Measurements from ENCODE around the gene FBXL19.

DNA sequence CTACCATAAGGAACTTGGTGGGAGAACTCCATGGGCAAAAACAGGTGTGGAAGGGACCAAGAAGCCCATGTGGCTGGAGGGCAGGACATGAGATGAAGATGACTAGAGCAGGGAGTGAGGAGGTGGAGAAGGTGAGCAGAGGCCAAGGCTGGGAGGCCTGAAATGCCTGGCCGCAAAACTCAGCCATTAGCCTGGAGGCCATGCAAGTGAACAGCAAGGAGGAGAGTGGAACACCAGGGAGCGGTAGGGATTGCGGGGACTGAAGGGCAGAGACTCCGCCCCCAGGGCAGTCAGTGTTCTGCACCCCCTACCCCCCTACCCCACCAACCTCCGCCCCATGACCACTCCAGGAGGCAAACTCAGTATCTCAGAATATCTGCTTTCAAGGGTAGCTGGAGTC, 46.5 kb upstream of the FBXL19 start:
- TF ChIP-seq, protein P1, sequence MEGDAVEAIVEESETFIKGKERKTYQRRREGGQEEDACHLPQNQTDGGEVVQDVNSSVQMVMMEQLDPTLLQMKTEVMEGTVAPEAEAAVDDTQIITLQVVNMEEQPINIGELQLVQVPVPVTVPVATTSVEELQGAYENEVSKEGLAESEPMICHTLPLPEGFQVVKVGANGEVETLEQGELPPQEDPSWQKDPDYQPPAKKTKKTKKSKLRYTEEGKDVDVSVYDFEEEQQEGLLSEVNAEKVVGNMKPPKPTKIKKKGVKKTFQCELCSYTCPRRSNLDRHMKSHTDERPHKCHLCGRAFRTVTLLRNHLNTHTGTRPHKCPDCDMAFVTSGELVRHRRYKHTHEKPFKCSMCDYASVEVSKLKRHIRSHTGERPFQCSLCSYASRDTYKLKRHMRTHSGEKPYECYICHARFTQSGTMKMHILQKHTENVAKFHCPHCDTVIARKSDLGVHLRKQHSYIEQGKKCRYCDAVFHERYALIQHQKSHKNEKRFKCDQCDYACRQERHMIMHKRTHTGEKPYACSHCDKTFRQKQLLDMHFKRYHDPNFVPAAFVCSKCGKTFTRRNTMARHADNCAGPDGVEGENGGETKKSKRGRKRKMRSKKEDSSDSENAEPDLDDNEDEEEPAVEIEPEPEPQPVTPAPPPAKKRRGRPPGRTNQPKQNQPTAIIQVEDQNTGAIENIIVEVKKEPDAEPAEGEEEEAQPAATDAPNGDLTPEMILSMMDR (IDR thresholded peaks at IDR 0.05; ENCODE audit: insufficient read depth, low read length, poor library complexity, severe bottlenecking), result no peak
- no peak for TF ChIP-seq EZH2phosphoT487 (conservative IDR thresholded peaks at IDR 0.05; ENCODE audit: low read length)

Data from SU-DHL-6 (cell line).